Non-pigmented ciliary epithelial cell (primary cell): Measurements from ENCODE around the gene KLHL5.
"Not testable (repeated sequence)": the region's sequence is repeated elsewhere in the genome, so short reads cannot be mapped to it uniquely, and the experiment has no call there.

Experiments used
- DNase-seq: peaks from one replicate; pipeline ENCODE4 v3.0.0-alpha.2; 2010; ENCODE audit warnings: low read depth

Gene KLHL5

GRCh38 chr4:39062094-39062769 lies at the start of gene KLHL5:
TSS of gene KLHL5 (plus strand) at chr4:39062232. CDS start at chr4:39062653, 421 bp downstream.
- DNase-seq, result no peak

DNA sequence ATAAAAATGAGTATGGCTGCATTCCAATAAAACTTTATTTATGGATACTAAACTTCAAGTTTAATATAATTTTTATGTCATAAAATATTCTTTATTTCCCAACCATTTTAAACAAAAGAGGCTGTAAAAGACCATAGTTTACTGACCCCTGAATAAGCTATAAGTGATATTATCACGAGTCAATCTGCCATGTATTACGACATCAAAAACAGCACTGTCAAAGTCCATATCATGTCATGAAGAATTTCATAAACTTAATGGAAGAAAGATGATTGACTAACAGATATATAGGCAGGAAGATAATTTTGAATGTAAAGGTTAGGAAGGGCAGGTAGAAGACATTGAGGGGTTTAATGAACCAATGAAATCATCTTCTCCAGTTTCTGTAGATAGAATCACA lies 48.0 kb upstream of the KLHL5 start:
- DNase-seq, result no peak

GRCh38 chr4:39020130-39020529 lies 41.9 kb upstream of the KLHL5 start:
- DNase-seq, result no peak

DNA sequence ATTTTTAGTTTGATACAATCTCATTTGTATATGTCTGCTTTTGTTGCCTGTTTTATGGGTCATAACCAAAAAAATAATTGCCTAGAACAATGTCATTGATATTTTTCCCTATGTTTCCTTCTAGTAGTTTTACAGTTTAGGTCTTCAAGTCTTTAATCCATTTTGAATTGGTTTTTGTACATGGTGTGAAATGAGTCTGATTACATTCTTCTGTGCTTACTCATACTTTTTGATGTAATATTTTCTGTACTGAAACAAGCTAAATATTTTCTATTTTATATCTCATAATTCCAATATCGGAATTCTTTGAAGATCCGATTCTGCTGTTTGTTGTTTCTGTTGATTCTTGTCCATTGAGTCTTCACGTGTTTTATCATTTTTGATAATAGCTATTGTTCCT lies 40.4 kb upstream of the KLHL5 start:
- no peak for DNase-seq

DNA sequence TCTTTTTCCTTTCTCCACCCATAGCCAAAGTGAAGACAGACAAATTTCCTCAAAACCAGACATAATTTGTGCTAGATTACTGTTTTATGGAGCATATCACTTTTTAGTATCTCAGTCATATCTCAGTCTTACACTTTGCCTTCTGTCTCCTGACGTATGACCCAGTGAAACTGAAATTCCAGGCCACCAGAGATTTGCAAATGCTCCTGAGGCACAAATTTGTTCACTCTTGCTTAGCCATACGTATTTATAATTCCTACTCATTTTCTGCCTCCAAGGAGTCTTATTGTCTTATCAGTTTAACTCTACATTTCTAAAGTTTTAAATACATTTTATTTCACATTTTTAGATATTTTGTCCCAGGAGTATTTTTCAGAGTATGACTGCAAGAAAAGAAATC lies 39.8 kb upstream of the KLHL5 start:
- DNase-seq, result no peak

GRCh38 chr4:39023059-39023458 lies 39.0 kb upstream of the KLHL5 start:
- no peak for DNase-seq

- no peak for DNase-seq
Measured at GRCh38 chr4:39024311-39024865, 37.6 kb upstream of the KLHL5 start.

DNA sequence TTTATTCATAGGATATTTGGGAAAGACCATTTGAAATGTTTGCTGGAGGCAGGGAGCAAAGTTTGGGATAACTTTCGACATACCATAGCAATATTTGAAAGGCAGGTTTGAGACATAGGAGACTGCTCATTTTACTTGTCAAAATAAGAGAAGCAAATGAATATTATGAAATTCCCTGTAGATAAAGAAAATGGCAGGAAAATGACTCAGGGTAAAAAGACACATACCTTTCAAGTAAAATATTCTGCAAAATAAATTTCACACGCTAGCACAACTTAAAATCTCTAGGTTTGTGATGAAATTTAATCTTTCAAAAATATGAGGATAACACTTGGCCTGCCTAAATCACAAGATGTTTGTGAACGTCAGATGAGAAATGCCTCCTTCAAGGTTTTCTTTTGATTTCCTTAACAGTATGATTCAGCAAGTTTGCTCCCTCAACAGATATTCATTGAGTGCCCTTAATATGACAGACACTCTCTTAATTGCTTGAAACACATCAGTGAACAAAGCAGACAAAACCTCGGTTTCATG lies 36.4 kb upstream of the KLHL5 start:
- no peak for DNase-seq

GRCh38 chr4:39026096-39026495 lies 35.9 kb upstream of the KLHL5 start:
- no peak for DNase-seq

DNA sequence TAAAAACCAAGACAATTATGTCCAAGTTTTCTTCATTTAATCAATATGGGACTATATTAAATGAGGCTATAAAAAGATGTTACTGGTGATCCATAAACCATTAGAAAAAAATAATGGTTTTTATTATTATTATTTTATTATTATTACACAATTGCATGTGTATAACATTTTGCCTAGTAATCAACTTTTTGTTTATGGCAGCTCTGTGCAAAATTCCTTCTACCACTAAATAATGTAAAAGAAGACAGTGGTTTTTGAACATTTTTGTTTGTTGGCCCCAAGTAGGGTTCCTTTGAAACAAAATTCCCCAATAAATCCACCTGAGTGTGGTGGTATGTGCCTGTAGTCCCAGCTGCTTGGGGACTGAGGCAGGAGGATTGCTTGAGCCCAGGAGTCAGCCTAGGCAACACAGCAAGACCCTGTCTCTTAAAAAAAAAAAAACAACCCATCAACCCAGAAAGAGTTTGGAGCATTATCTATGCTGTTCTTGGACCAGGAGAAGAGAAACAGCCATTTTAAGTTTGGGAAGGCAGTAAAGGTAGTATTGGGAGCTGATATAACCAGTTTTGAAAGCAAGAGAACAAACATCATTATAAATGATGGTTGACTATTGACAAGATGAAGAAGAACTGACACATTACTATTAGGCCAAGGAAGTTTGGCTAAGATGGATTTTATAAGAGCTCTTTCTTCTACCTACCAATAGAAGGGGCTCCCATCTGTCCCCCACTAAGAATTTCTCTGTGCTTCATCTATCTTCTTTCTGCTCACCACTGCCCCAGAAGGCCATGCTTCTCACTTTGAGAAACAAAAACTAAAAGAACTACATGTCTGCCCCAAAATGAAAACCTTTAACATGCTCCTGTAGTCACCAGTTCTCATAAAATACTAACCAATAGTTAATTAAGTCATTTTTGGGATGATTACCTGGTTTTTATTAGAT lies 32.0 kb upstream of the KLHL5 start:
- no peak for DNase-seq

DNA sequence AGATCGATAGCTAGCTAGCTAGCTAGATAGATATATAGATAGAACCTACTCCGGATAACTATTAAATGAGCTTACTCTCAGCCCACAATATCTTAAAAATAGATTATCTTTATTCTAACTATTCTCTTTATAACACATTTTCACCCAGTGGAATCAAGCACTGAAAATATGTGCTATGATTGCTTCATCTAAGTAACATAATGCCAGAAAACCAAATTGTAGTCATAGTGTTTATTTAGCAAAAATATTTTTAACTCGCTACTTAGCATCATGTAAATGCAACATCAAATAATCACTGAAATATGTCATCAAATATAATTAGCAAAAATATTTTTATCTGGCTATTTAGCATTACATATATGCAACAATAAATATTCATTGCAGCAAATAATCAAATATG lies 31.3 kb upstream of the KLHL5 start:
- DNase-seq, result no peak

DNA sequence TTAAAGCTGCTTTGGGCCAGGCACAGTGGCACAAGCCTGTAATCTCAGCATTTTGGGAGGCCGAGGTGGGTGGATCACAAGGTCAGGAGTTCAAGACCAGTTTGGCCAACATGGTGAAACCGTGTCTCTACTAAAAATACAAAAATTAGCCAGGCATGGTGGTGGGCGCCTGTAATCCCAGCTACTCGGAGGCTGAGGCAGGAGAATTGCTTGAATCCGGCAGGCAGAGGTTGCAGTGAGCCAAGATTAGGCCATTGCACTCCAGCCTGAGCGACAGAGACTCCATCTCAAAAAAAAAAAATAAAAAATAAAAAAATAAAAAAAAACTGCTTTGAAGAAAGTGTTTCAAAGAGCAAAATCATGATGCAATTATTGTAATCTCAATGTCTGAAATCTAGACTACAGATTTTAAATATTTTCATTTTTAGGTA lies 30.4 kb upstream of the KLHL5 start:
- not testable (repeated sequence) for DNase-seq

GRCh38 chr4:39032218-39033085 lies 29.6 kb upstream of the KLHL5 start, which contains the start of gene TMEM156:
TSS of gene TMEM156 (minus strand) at chr4:39032409. CDS start at chr4:39032313, 96 bp downstream.
- DNase-seq, result no peak

- DNase-seq, result no peak
Measured at GRCh38 chr4:39036172-39036571, 25.9 kb upstream of the KLHL5 start.

DNA sequence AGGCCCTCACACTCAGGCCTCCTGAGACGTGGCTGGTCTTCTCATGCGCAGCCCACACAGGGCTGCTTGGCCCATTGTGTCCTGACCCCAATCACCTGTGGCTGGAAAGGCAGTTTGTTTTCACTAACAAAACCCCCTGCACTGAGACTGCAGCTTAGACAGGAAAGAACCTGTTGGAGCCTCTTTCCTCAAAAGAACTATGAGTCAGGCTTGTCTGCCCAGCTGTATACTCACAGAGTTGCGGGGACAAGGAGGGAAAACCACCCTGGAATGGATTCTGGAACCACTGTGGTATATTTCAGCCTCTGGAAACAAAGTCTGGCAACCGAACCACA lies 24.6 kb upstream of the KLHL5 start:
- DNase-seq, result no peak

DNA sequence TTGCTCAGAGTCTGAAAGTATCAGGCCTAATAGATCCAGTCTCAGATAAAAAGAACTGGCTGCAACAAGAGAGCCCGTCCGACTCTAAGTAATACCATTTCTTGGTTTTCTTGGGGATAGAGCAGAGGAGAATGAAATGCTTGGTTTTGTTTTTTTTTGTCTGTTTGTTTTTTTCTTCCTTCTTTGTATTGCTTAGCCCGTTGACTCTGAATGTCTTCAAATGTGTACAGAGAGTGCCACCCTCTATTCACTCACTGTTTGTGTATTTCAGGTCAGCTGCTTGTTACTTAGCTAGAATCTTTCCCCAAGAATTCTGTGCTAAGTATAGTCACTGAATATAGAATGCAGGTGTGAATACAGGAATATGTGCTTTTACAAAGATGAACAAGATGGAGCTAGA lies 24.1 kb upstream of the KLHL5 start:
- DNase-seq, result no peak

DNA sequence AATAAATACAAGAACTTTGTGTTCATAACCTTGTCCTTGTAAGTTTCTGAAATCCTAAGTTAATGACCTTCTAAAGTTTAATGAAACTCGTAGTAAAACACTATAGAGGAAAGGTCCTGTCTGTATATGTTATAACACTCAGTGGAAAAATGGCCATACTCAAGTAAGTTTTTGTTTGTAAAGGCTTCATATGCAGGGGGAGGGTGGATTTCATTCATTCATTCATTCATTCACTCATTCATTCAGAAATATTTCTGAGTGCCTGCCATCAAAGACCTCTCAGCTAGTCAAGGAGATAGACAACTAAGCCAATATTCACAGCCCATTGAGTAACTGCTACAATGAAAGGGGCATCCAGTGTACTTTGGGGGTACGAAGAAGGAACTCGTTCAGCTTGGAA lies 22.9 kb upstream of the KLHL5 start:
- DNase-seq, result no peak

GRCh38 chr4:39042366-39042765 lies 19.7 kb upstream of the KLHL5 start:
- DNase-seq, result no peak

DNA sequence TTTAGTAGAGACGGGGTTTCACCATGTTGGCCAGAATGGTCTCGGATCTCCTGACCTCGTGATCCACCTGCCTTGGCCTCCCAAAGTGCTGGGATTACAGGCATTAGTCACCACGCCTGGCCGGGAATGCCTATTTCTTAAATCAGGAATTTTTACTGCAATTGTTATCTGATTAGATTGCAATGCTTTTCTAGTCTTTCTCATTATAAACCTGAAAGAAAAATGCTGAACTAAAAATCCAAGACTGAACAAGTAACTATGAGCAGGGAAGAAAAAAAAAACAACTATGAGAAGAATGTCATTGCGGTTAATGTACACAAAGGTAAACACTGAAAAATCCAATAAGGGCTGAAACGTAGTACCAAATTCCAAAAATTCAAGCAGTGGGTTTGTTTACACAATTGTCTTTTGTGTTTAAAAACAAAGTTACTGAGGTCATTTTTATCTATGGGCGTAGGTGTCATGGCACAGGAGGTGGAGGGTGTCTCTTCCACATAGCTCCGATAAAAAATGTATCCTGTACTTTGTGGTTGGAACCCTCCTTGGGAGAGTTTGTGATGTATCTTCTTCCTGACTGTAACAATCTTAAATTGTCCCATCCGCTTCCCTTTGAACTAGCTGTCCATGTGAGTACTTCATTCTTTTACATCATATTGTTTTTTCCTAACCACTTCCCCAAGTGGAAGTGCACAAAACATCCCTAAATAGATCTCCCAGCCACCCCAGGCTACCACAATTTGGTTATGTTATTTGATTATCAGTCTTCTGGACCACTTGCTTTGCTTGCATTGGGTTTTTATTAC lies 18.8 kb upstream of the KLHL5 start:
- DNase-seq, result no peak

- DNase-seq, result no peak
Measured at GRCh38 chr4:39043861-39044363, 18.1 kb upstream of the KLHL5 start.
